ENCODE data around the gene ANKRD24. TPM values are rescaled to one million over a fixed set of nuclear protein-coding genes. Genes with fewer than 3 reads are reported as not detected.

ANKRD24 gene
- total RNA-seq, 1 experiment from 2014 or later: 0.26 TPM

- CTCF ChIA-PET: no interaction called here
Measured at GRCh38 chr19:4196587-4197148, 14.2 kb downstream of the ANKRD24 start.

GRCh38 chr19:4197228-4197624, 14.7 kb downstream of the ANKRD24 start:
- Histone ChIP-seq H3K4me1 (ENCODE audit: control insufficient read depth, insufficient read depth, low read length) (peaks cover 3% of the 10 kb centered on the region; the same call in 1 of the 2 replicates), H3K4me3 (ENCODE audit: low read depth in 2 of 2, low read length in 2 of 2) (no peak overlapping the region), H3K27me3 (ENCODE audit: control insufficient read depth, insufficient read depth, low read length) (peaks cover 3% of the 10 kb centered on the region; the same call in 1 of the 2 replicates), H3K27ac (ENCODE audit: low read length) (no peak overlapping the region), H3K9me3 (ENCODE audit: control insufficient read depth, insufficient read depth, low read depth, low read length) (no peaks in the 10 kb centered on the region), H3K36me3 (ENCODE audit: control insufficient read depth, insufficient read depth, low read length) (no peaks in the 10 kb centered on the region)
- CTCF ChIA-PET: no interaction called here
- POLR2A ChIA-PET: no interaction called here
- in situ Hi-C loops (cut with HindIII; ENCODE audit: low pct_unique_long_range_greater_than_20kb, low sequenced_read_pairs) (no loop called here), intact Hi-C loops (cut with micrococcal nuclease; ENCODE audit: unreplicated experiment) (no loop called here)
- ATAC-seq (no peak), DNase-seq (ENCODE audit: low read depth, low spot score) (no peak)
- BruUV-seq (replicated peaks): no TSS peak
- TF ChIP-seq REST (IDR thresholded peaks at IDR 0.05; ENCODE audit: insufficient read depth in 1 of 2, low read depth in 2 of 2, low read length in 1 of 2) (no peak), TCF7L2 (IDR thresholded peaks at IDR 0.05; ENCODE audit: low read depth, low read length) (no peak), CTCF (IDR thresholded peaks at IDR 0.05) (no peak), POLR2AphosphoS5 (IDR thresholded peaks at IDR 0.05; ENCODE audit: low read depth, low read length) (no peak), SIN3A (IDR thresholded peaks at IDR 0.05; ENCODE audit: borderline replicate concordance, insufficient read depth, low read depth, low read length) (no peak)

More at GRCh38 chr19:4196587-4197148, 14.2 kb downstream of the ANKRD24 start:
- intact Hi-C loops (cut with micrococcal nuclease; ENCODE audit: unreplicated experiment): no loop called here
- no peak overlapping the region for H3K4me3 ChIP-seq (ENCODE audit: low read depth in 2 of 2, low read length in 2 of 2)
- ATAC-seq (no peak), DNase-seq (ENCODE audit: low read depth, low spot score) (no peak)
- peaks cover 3% of the 10 kb centered on the region; the same call in 1 of the 2 replicates for H3K27me3 ChIP-seq (ENCODE audit: control insufficient read depth, insufficient read depth, low read length)
- H3K36me3 ChIP-seq (ENCODE audit: control insufficient read depth, insufficient read depth, low read length): no peaks in the 10 kb centered on the region
- no peaks in the 10 kb centered on the region for H3K9me3 ChIP-seq (ENCODE audit: control insufficient read depth, insufficient read depth, low read depth, low read length)
- in situ Hi-C loops (cut with HindIII; ENCODE audit: low pct_unique_long_range_greater_than_20kb, low sequenced_read_pairs): no loop called here
- peaks cover 3% of the 10 kb centered on the region; the same call in 1 of the 2 replicates for H3K4me1 ChIP-seq (ENCODE audit: control insufficient read depth, insufficient read depth, low read length)
- no peak for TF ChIP-seq POLR2AphosphoS5 (IDR thresholded peaks at IDR 0.05; ENCODE audit: low read depth, low read length)
- TF ChIP-seq REST (IDR thresholded peaks at IDR 0.05; ENCODE audit: insufficient read depth in 1 of 2, low read depth in 2 of 2, low read length in 1 of 2): no peak
- no peak for TF ChIP-seq TCF7L2 (IDR thresholded peaks at IDR 0.05; ENCODE audit: low read depth, low read length)
- no peak for TF ChIP-seq CTCF (IDR thresholded peaks at IDR 0.05)
- no peak for TF ChIP-seq SIN3A (IDR thresholded peaks at IDR 0.05; ENCODE audit: borderline replicate concordance, insufficient read depth, low read depth, low read length)
- POLR2A ChIA-PET: interaction anchor here (0.6 kb wide), 1 partner anchor 56 kb away, joined by 5 read pairs; no protein-coding TSS in a partner anchor
- BruUV-seq (replicated peaks): no TSS peak
- no peak overlapping the region for H3K27ac ChIP-seq (ENCODE audit: low read length)
